GM12878 (cell line): Measurements from ENCODE around the gene ABHD14A. TPM values are rescaled to one million over a fixed set of nuclear protein-coding genes. Genes with fewer than 3 reads are reported as not detected.
A peak's percentile ranks its signal among the peaks of the same experiment; 100 is the strongest.

Experiments
- ATAC-seq: fragments of 200-7000 bp; cut with Tn5 transposase; 3 replicates; pipeline ENCODE4 v1.9.1; 2020; ENCODE audit warnings: mild to moderate bottlenecking, moderate library complexity
- BruUV-seq: library from RNA; stranded (reverse); fragments of 400-500 nt; replicated peaks from 2 replicates; lab custom pipeline; 2021; lab: Mats Ljungman, UMichigan
- CTCF ChIA-PET: fragments of 300-600 bp; sonication (Branson Sonifier 250); formaldehyde crosslinking; extraction: SDS; loops from one replicate; lab custom pipeline; 2021; ENCODE audit warnings: inconsistent platforms; lab: Yijun Ruan, JAX
- POLR2A ChIA-PET: fragments of 350-600 bp; formaldehyde crosslinking; extraction: SDS; loops from one replicate; lab custom pipeline; 2021; ENCODE audit warnings: inconsistent platforms; lab: Charles Lee
- RAD21 ChIA-PET: fragments of 300-600 bp; sonication (Branson Sonifier 250); formaldehyde crosslinking; loops from one replicate; lab custom pipeline; 2023; ENCODE audit warnings: antibody characterized with exemption; ENCODE audit not compliant: unreplicated experiment; lab: Charles Lee
- SMC1A ChIA-PET: fragments of 300-600 bp; sonication (Branson Sonifier 250); formaldehyde crosslinking; loops from one replicate; lab custom pipeline; 2023; ENCODE audit not compliant: unreplicated experiment, uncharacterized antibody; lab: Charles Lee
- DNase-seq: peaks from one replicate; pipeline ENCODE4 v3.0.0-alpha.2; 2011; ENCODE audit warnings: low read depth, low spot score
- FAIRE-seq: peaks from 3 replicates; lab custom pipeline; 2011; peaks lifted over from hg19 to GRCh38; lab: Jason Lieb, UNC
- H2AFZ ChIP-seq: 2 replicates; pipeline ENCODE4 v1.6.0; 2011; ENCODE audit warnings: low read depth, low read length, control low read depth; ENCODE audit not compliant: control insufficient read depth
- H3K27ac ChIP-seq: 2 replicates; pipeline ENCODE4 v1.5.1; 2011; ENCODE audit warnings: control low read depth; ENCODE audit not compliant: control insufficient read depth, insufficient read depth
- H3K27me3 ChIP-seq, 2 experiments: replicated peaks in 1 of 2; 2 replicates each; pipeline versions ENCODE4 v1.6.0 to v1.6.1; 2011; ENCODE audit warnings: low read length in 1 of 2; ENCODE audit not compliant: control insufficient read depth in 2 of 2, insufficient read depth in 2 of 2
- H3K36me3 ChIP-seq, 2 experiments: 2 replicates each; pipeline ENCODE4 v1.5.1; 2011; ENCODE audit warnings: low read length in 1 of 2; ENCODE audit not compliant: control insufficient read depth in 2 of 2, insufficient read depth in 2 of 2
- H3K4me1 ChIP-seq: 2 replicates; pipeline ENCODE4 v1.6.1; 2011; ENCODE audit warnings: mild to moderate bottlenecking, low read length, moderate library complexity, mixed read lengths; ENCODE audit not compliant: control insufficient read depth, insufficient read depth
- H3K4me2 ChIP-seq: 2 replicates; pipeline ENCODE4 v1.6.0; 2011; ENCODE audit warnings: control low read depth; ENCODE audit not compliant: control insufficient read depth, insufficient read depth
- H3K4me3 ChIP-seq: fragments of 200-600 bp; sonication (generic); 2 replicates; pipeline ENCODE4 v1.5.1; 2016
- H3K79me2 ChIP-seq: 2 replicates; pipeline ENCODE4 v1.6.0; 2011; ENCODE audit warnings: low read length; ENCODE audit not compliant: control insufficient read depth, insufficient read depth
- H3K9ac ChIP-seq: 2 replicates; pipeline ENCODE4 v1.8.0; 2011; ENCODE audit warnings: low read length, control low read depth, mixed read lengths; ENCODE audit not compliant: control insufficient read depth, insufficient read depth
- H3K9me3 ChIP-seq: replicated peaks from 3 replicates; pipeline ENCODE4 v1.5.1; 2011; ENCODE audit warnings: mild to moderate bottlenecking, low read length; ENCODE audit not compliant: control insufficient read depth, insufficient read depth
- H4K20me1 ChIP-seq: 2 replicates; pipeline ENCODE4 v1.6.0; 2011; ENCODE audit not compliant: control insufficient read depth, insufficient read depth
- BRCA1 ChIP-seq: IDR thresholded peaks from 2 replicates; pipeline ENCODE4 v1.6.1; 2011; ENCODE audit warnings: low read depth, low read length, improper control_type of control experiment
- EGR1 ChIP-seq, 2 experiments: IDR thresholded peaks; 1 replicate in 1 of 2; 2 replicates in 1 of 2; pipeline ENCODE4 v1.6.1; 2011 to 2012; ENCODE audit warnings: low read depth in 2 of 2, low read length in 2 of 2, borderline replicate concordance in 1 of 2, mild to moderate bottlenecking in 1 of 2, moderate library complexity in 1 of 2
- KAT2A ChIP-seq: conservative IDR thresholded peaks from 2 replicates; pipeline ENCODE4 v1.6.1; 2011; ENCODE audit warnings: low read depth, low read length; ENCODE audit not compliant: control insufficient read depth
- RUNX3 ChIP-seq: IDR thresholded peaks from 2 replicates; pipeline ENCODE4 v1.6.1; 2012; ENCODE audit warnings: low read length, inconsistent platforms
- TBL1XR1 ChIP-seq: IDR thresholded peaks from 2 replicates; pipeline ENCODE4 v1.6.1; 2012; ENCODE audit warnings: low read depth, low read length, improper control_type of control experiment
- WGBS: methylation state at CpG from one replicate; pipeline ENCODE4 v1.1.6; 2016; ENCODE audit warnings: low lambda C conversion rate; ENCODE audit not compliant: insufficient replicate concordance, insufficient coverage; ENCODE audit errors: missing lambda C conversion rate; 5-methylcytosine and 5-hydroxymethylcytosine counted together
- in situ Hi-C: fragments of 300-500 bp; cut with MboI; formaldehyde crosslinking; loops from 9 replicates; pipeline ENCODE4 v1.14.3; 2018; ENCODE audit warnings: mixed read lengths
- intact Hi-C: fragments of 100-400 bp; cut with micrococcal nuclease; formaldehyde crosslinking; loops from one replicate; pipeline ENCODE4 v1.14.2; 2022; ENCODE audit not compliant: unreplicated experiment
- polyA plus RNA-seq, 11 experiments: library from polyadenylated mRNA; depleted of rRNA in 4 of 11; unstranded in 6 of 11; stranded (reverse) in 5 of 11; fragments of >200 nt; fragmentation: Nextera tagmentation in 4 of 11; fragmentation: Illumina TruSeq in 1 of 11; extraction: Ambion mirVana in 4 of 11; extraction: Trizol in 1 of 11; gene quantifications; 1 replicate in 1 of 11; 2 replicates in 10 of 11; pipeline versions ENCODE4 v1.2.1 to v1.2.3, GENCODE V29; 2011 to 2016; ENCODE audit warnings: inconsistent platforms in 2 of 11, missing spikeins in 2 of 11, low read depth in 1 of 11
- total RNA-seq, 4 experiments: library from RNA; depleted of rRNA in 3 of 4; stranded (reverse); fragments of >200 nt in 3 of 4; fragmentation: Illumina TruSeq in 1 of 4; extraction: Trizol in 1 of 4; gene quantifications; 2 replicates each; pipeline versions ENCODE4 v1.2.1 to v1.2.3, GENCODE V29; 2013 to 2021

The ABHD14A gene
- total and polyA plus RNA-seq, 10 of the 15 experiments (the other 5 are each of a cell fraction or from before 2014, with no cell fraction given) = 1.2 to 27.0 (median 7.9) TPM

DNA sequence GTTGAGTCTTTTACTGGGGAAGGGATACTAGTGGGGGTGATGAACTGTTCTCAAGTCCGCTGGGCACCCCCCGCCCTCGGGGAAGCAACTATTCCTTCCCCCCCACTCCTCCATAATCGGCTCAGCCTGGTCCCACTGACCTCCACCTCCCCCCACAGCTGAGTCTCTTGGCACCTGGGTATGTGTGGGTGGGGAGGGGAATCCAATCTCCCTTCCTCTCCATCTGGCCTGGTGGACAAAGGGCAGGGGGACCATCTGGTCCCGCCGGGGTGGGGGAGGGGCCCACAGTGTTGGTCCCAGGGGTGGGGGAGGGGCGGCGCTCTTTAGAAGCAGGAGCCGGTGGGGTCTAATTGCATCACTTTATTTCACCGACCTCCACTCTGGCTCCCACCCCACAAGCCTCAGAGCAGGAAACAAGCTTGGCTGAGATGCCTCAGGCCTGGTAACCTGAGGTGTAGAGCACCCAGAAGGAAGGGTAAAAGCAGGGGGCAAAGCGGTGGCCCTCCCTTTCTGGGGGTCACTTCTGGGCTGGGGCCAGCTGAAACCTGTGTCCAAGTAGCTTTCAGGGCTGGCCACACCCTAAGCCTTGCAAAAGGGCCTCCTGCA, 6.6 kb upstream of the ABHD14A start:
- no TSS peak for BruUV-seq
- 29% methylated on average over 11 of the region's 11 CpGs for WGBS
- peaks cover 6% of the 10 kb centered on the region for H3K4me1 ChIP-seq
- no peak for DNase-seq
- H3K9me3 ChIP-seq = no peaks in the 10 kb centered on the region
- FAIRE-seq = no peak
- in situ Hi-C loops = no loop called here
- no peak overlapping the region; the same call in 1 of the 2 replicates for H2AFZ ChIP-seq
- H3K4me3 ChIP-seq = peak overlapping the region; percentile 82
- ATAC-seq = peak; percentile 15; the same call in 1 of the 3 replicates
- H3K27ac ChIP-seq = no peak overlapping the region
- ChIA-PET RAD21 (interaction anchor here (0.9 to 2.1 kb wide), 2 partner anchors 14 to 26 kb away, joined by 4 to 10 read pairs; partner anchors contain the start of genes ACY1 and PARP3), CTCF (interaction anchor here (1.4 kb wide), 1 partner anchor 15 kb away, joined by 4 read pairs; the partner anchor contains the start of gene ACY1), SMC1A (interaction anchor here (0.6 to 1.4 kb wide), 2 partner anchors 26 to 286 kb away, joined by 3 to 5 read pairs; partner anchors contain the start of gene PARP3), POLR2A (interaction anchor here (0.7 to 1.0 kb wide), 2 partner anchors 18 to 24 kb away, joined by 3 to 5 read pairs; no protein-coding TSS in a partner anchor)
- peak overlapping the region; percentile 72 for H3K4me2 ChIP-seq
- peak overlapping the region; percentile 61; the same call in 1 of the 2 replicates for H3K9ac ChIP-seq
- no peaks in the 10 kb centered on the region for H4K20me1 ChIP-seq
- intact Hi-C loops = no loop called here
- H3K27me3 ChIP-seq = no peaks in the 10 kb centered on the region
- no peaks in the 10 kb centered on the region for H3K36me3 ChIP-seq
- no peak for TF ChIP-seq BRCA1
- TF ChIP-seq EGR1 (IDR thresholded peaks at IDR 0.05; ENCODE audit: borderline replicate concordance in 1 of 2, low read depth in 2 of 2, low read length in 2 of 2) = peak in 1 of 2 experiments; percentile 26; a peak in 1 of 3 replicates
- TF ChIP-seq RUNX3 = 0 out of 2 replicates have a peak, but pooled peaks have one; percentile 5
- no peak for TF ChIP-seq TBL1XR1
- no peak for TF ChIP-seq KAT2A
- H3K79me2 ChIP-seq = no peaks in the 10 kb centered on the region; the same call in 1 of the 2 replicates
